ENCODE data around the gene AGER.
"Not testable (repeated sequence)": the region's sequence is repeated elsewhere in the genome, so short reads cannot be mapped to it uniquely, and the experiment has no call there.

AGER gene

GRCh38 chr6:32184084-32184640 lies at the start of gene AGER:
TSS of gene AGER (minus strand) at chr6:32184253. CDS start at chr6:32184222, 31 bp downstream.
- no peak for DNase-seq
- in situ Hi-C loops (cut with MboI; ENCODE audit: low pct_unique_long_range_greater_than_20kb, low sequenced_read_pairs): no loop called here

GRCh38 chr6:32226434-32226833 lies 42.4 kb upstream of the AGER start:
- no peak for DNase-seq
- in situ Hi-C loops (cut with MboI; ENCODE audit: low pct_unique_long_range_greater_than_20kb, low sequenced_read_pairs): no loop called here

- in situ Hi-C loops (cut with MboI; ENCODE audit: low pct_unique_long_range_greater_than_20kb, low sequenced_read_pairs): no loop called here
- no peak for DNase-seq
Measured at GRCh38 chr6:32224696-32225095, 40.6 kb upstream of the AGER start.

- no peak for DNase-seq
- in situ Hi-C loops (cut with MboI; ENCODE audit: low pct_unique_long_range_greater_than_20kb, low sequenced_read_pairs): no loop called here
Measured at GRCh38 chr6:32223258-32224235, 39.5 kb upstream of the AGER start, which contains the start of gene NOTCH4. TSS of gene NOTCH4 (minus strand) at chr6:32224067. CDS start at chr6:32223928, 139 bp downstream.

GRCh38 chr6:32222333-32223230 lies 38.5 kb upstream of the AGER start:
- DNase-seq: no peak
- in situ Hi-C loops (cut with MboI; ENCODE audit: low pct_unique_long_range_greater_than_20kb, low sequenced_read_pairs): no loop called here

GRCh38 chr6:32220021-32220420 lies 36.0 kb upstream of the AGER start:
- in situ Hi-C loops (cut with MboI; ENCODE audit: low pct_unique_long_range_greater_than_20kb, low sequenced_read_pairs): no loop called here
- DNase-seq: no peak

GRCh38 chr6:32218167-32218566 lies 34.1 kb upstream of the AGER start:
- in situ Hi-C loops (cut with MboI; ENCODE audit: low pct_unique_long_range_greater_than_20kb, low sequenced_read_pairs): no loop called here
- DNase-seq: no peak

- DNase-seq: no peak
- in situ Hi-C loops (cut with MboI; ENCODE audit: low pct_unique_long_range_greater_than_20kb, low sequenced_read_pairs): no loop called here
Measured at GRCh38 chr6:32216998-32217397, 32.9 kb upstream of the AGER start.

- in situ Hi-C loops (cut with MboI; ENCODE audit: low pct_unique_long_range_greater_than_20kb, low sequenced_read_pairs): no loop called here
- no peak for DNase-seq
Measured at GRCh38 chr6:32216285-32216684, 32.2 kb upstream of the AGER start.

GRCh38 chr6:32215617-32216016 lies 31.6 kb upstream of the AGER start:
- in situ Hi-C loops (cut with MboI; ENCODE audit: low pct_unique_long_range_greater_than_20kb, low sequenced_read_pairs): no loop called here
- no peak for DNase-seq

- in situ Hi-C loops (cut with MboI; ENCODE audit: low pct_unique_long_range_greater_than_20kb, low sequenced_read_pairs): no loop called here
- peak; percentile 29 for DNase-seq
Measured at GRCh38 chr6:32214126-32214525, 30.1 kb upstream of the AGER start.

- in situ Hi-C loops (cut with MboI; ENCODE audit: low pct_unique_long_range_greater_than_20kb, low sequenced_read_pairs): no loop called here
- DNase-seq: no peak
Measured at GRCh38 chr6:32213649-32214048, 29.6 kb upstream of the AGER start.

- DNase-seq: no peak
- in situ Hi-C loops (cut with MboI; ENCODE audit: low pct_unique_long_range_greater_than_20kb, low sequenced_read_pairs): no loop called here
Measured at GRCh38 chr6:32212076-32212760, 28.2 kb upstream of the AGER start.

GRCh38 chr6:32211432-32211831 lies 27.4 kb upstream of the AGER start:
- in situ Hi-C loops (cut with MboI; ENCODE audit: low pct_unique_long_range_greater_than_20kb, low sequenced_read_pairs); DNase-seq: not testable (repeated sequence)

GRCh38 chr6:32210191-32210601 lies 26.1 kb upstream of the AGER start:
- in situ Hi-C loops (cut with MboI; ENCODE audit: low pct_unique_long_range_greater_than_20kb, low sequenced_read_pairs): no loop called here
- DNase-seq: no peak

GRCh38 chr6:32208996-32209395 lies 24.9 kb upstream of the AGER start:
- in situ Hi-C loops (cut with MboI; ENCODE audit: low pct_unique_long_range_greater_than_20kb, low sequenced_read_pairs): no loop called here

GRCh38 chr6:32204268-32204715 lies 20.2 kb upstream of the AGER start:
- no peak for DNase-seq
- in situ Hi-C loops (cut with MboI; ENCODE audit: low pct_unique_long_range_greater_than_20kb, low sequenced_read_pairs): no loop called here

More at GRCh38 chr6:32208996-32209395, 24.9 kb upstream of the AGER start:
- DNase-seq: no peak

GRCh38 chr6:32203426-32204267 lies 19.6 kb upstream of the AGER start:
- no peak for DNase-seq
- in situ Hi-C loops (cut with MboI; ENCODE audit: low pct_unique_long_range_greater_than_20kb, low sequenced_read_pairs): no loop called here
